Liver (tissue), 9 donors: ENCODE results near the gene ARFGAP3. TPM values are rescaled to one million over a fixed set of nuclear protein-coding genes. Genes with fewer than 3 reads are reported as not detected.

ENCODE experiments used
- DNase-seq: peaks from one replicate; pipeline ENCODE4 v3.0.0-alpha.2; 2017; ENCODE audit warnings: low spot score
- H3K27ac ChIP-seq, 2 donors: one replicate each; pipeline ENCODE4 v1.7.0; 2013; ENCODE audit warnings: inconsistent platforms in 2 of 2, low read length in 2 of 2, control low read depth in 1 of 2, low read depth in 1 of 2, mild to moderate bottlenecking in 1 of 2
- H3K27me3 ChIP-seq, 4 donors: one replicate each; pipeline versions ENCODE4 v1.6.1 to v1.7.0; 2013; ENCODE audit warnings: low read length in 3 of 4, inconsistent platforms in 1 of 4, mild to moderate bottlenecking in 1 of 4, moderate library complexity in 1 of 4; ENCODE audit not compliant: control insufficient read depth in 4 of 4, insufficient read depth in 4 of 4
- H3K36me3 ChIP-seq, 4 donors: one replicate each; pipeline versions ENCODE4 v1.6.1 to v1.7.0; 2013; ENCODE audit warnings: low read length in 3 of 4, mild to moderate bottlenecking in 3 of 4, low read depth in 1 of 4, moderate library complexity in 1 of 4; ENCODE audit not compliant: control insufficient read depth in 4 of 4, insufficient read depth in 3 of 4
- H3K4me1 ChIP-seq, 4 donors: one replicate each; pipeline versions ENCODE4 v1.6.1 to v1.7.0; 2013; ENCODE audit warnings: low read length in 3 of 4, mild to moderate bottlenecking in 3 of 4, moderate library complexity in 1 of 4; ENCODE audit not compliant: control insufficient read depth in 4 of 4, insufficient read depth in 4 of 4
- H3K4me3 ChIP-seq, 3 donors: one replicate each; pipeline versions ENCODE4 v1.6.1 to v1.7.0; 2013; ENCODE audit warnings: low read length in 3 of 3, control low read depth in 1 of 3, low read depth in 1 of 3, mild to moderate bottlenecking in 1 of 3
- H3K9ac ChIP-seq, 2 donors: one replicate each; pipeline ENCODE4 v1.7.0; 2013; ENCODE audit warnings: low read length in 2 of 2, mild to moderate bottlenecking in 2 of 2, moderate library complexity in 2 of 2, control low read depth in 1 of 2, low read depth in 1 of 2
- H3K9me3 ChIP-seq, 4 donors: one replicate each; pipeline versions ENCODE4 v1.6.1 to v1.7.0; 2013; ENCODE audit warnings: low read length in 3 of 4; ENCODE audit not compliant: control insufficient read depth in 4 of 4
- CTCF ChIP-seq: fragments of 150-350 bp; IDR thresholded peaks from 2 replicates; pipeline ENCODE4 v1.5.1; 2017; ENCODE audit warnings: improper control_type of control experiment, low read depth, low read length; ENCODE audit not compliant: missing input control
- EGR1 ChIP-seq, 2 donors: IDR thresholded peaks; 2 replicates each; pipeline ENCODE4 v1.6.1; 2016 to 2018; ENCODE audit warnings: antibody characterized with exemption in 2 of 2, low read depth in 2 of 2
- FOXA2 ChIP-seq: IDR thresholded peaks from 2 replicates; pipeline ENCODE4 v1.6.1; 2016; ENCODE audit warnings: antibody characterized with exemption
- GABPA ChIP-seq, 2 donors: IDR thresholded peaks in 1 of 2; conservative IDR thresholded peaks in 1 of 2; 2 replicates each; pipeline ENCODE4 v1.6.1; 2016; ENCODE audit warnings: antibody characterized with exemption in 2 of 2, mild to moderate bottlenecking in 1 of 2, moderate library complexity in 1 of 2
- HNF4G ChIP-seq: IDR thresholded peaks from 2 replicates; pipeline ENCODE4 v1.6.1; 2016; ENCODE audit warnings: antibody characterized with exemption
- JUND ChIP-seq, 2 donors: IDR thresholded peaks; 2 replicates each; pipeline ENCODE4 v1.6.1; 2016; ENCODE audit warnings: antibody characterized with exemption in 2 of 2
- MAX ChIP-seq: IDR thresholded peaks from 2 replicates; pipeline ENCODE4 v1.6.1; 2016; ENCODE audit warnings: antibody characterized with exemption
- NR2F2 ChIP-seq: IDR thresholded peaks from 2 replicates; pipeline ENCODE4 v1.6.1; 2016; ENCODE audit warnings: antibody characterized with exemption
- RAD21 ChIP-seq, 2 donors: IDR thresholded peaks; 2 replicates each; pipeline ENCODE4 v1.6.1; 2016; ENCODE audit warnings: antibody characterized with exemption in 2 of 2, mild to moderate bottlenecking in 2 of 2
- RXRA ChIP-seq, 2 donors: IDR thresholded peaks; 2 replicates each; pipeline ENCODE4 v1.6.1; 2017 to 2018; ENCODE audit warnings: antibody characterized with exemption in 2 of 2, mild to moderate bottlenecking in 1 of 2
- SP1 ChIP-seq: IDR thresholded peaks from 2 replicates; pipeline ENCODE4 v1.6.1; 2018; ENCODE audit warnings: antibody characterized with exemption, mild to moderate bottlenecking
- TAF1 ChIP-seq: conservative IDR thresholded peaks from 2 replicates; pipeline ENCODE4 v1.6.1; 2016; ENCODE audit warnings: antibody characterized with exemption, mild to moderate bottlenecking
- YY1 ChIP-seq: IDR thresholded peaks from 2 replicates; pipeline ENCODE4 v1.6.1; 2016; ENCODE audit warnings: antibody characterized with exemption, mild to moderate bottlenecking
- ZBTB33 ChIP-seq: IDR thresholded peaks from 2 replicates; pipeline ENCODE4 v1.6.1; 2016; ENCODE audit warnings: antibody characterized with exemption
- WGBS: extraction: QIAGEN DNeasy Blood & Tissue Kit; methylation state at CpG from one replicate; pipeline ENCODE4 v1.1.7; 2013; 5-methylcytosine and 5-hydroxymethylcytosine counted together
- polyA plus RNA-seq, 2 donors: library from polyadenylated mRNA; stranded (reverse) in 1 of 2; unstranded in 1 of 2; fragments of 200-250 nt in 1 of 2; fragments of >200 nt in 1 of 2; fragmentation: Nextera tagmentation in 1 of 2; extraction: Ambion mirVana in 1 of 2; gene quantifications; one replicate each; pipeline versions ENCODE4 v1.2.1 to v1.2.3, GENCODE V29; 2013 to 2015
- total RNA-seq, 2 donors: library from RNA; depleted of rRNA; stranded (reverse); fragments of >200 nt; gene quantifications; one replicate each; pipeline ENCODE4 v1.2.3, GENCODE V29; 2014
- donor health status: healthy.
- donor health status: healthy.
- donor health status: healthy.
- donor health status: healthy.
- donor health status: healthy.

ARFGAP3 gene
- total and polyA plus RNA-seq, 4 donors, result 18.2 to 55.1 (median 27.5) TPM

GRCh38 chr22:42874010-42874409, 16.9 kb upstream of the ARFGAP3 start:
- WGBS, result 95% methylated on average over 7 of the region's 7 CpGs
- H3K4me1 ChIP-seq, result peaks cover 0 to 4% (median 1%) of the 10 kb centered on the region in 4 donors

GRCh38 chr22:42873356-42873755, 16.3 kb upstream of the ARFGAP3 start:
- Histone ChIP-seq H3K4me3 (no peak overlapping the region), H3K27me3 (no peaks in the 10 kb centered on the region), H3K9me3 (no peaks in the 10 kb centered on the region), H3K9ac (no peak overlapping the region), H3K36me3 (peaks cover 22 to 58% (median 29%) of the 10 kb centered on the region in 4 donors), H3K27ac (no peak overlapping the region), H3K4me1 (peaks cover 0 to 9% (median 7%) of the 10 kb centered on the region in 4 donors)
- TF ChIP-seq GABPA (IDR thresholded peaks at IDR 0.05 in 1 of 2, conservative IDR thresholded peaks at IDR 0.05 in 1 of 2), result no peak
- TF ChIP-seq JUND (IDR thresholded peaks at IDR 0.05), result no peak
- no peak for TF ChIP-seq EGR1 (IDR thresholded peaks at IDR 0.05; ENCODE audit: low read depth in 2 of 2)
- no peak for TF ChIP-seq ZBTB33
- TF ChIP-seq YY1, result no peak
- no peak for DNase-seq

More at GRCh38 chr22:42874010-42874409, 16.9 kb upstream of the ARFGAP3 start:
- Histone ChIP-seq H3K4me3 (no peak overlapping the region), H3K27ac (no peak overlapping the region), H3K27me3 (no peaks in the 10 kb centered on the region), H3K36me3 (peaks cover 22 to 63% (median 32%) of the 10 kb centered on the region in 4 donors), H3K9me3 (no peaks in the 10 kb centered on the region), H3K9ac (no peak overlapping the region)
- TF ChIP-seq RAD21 (IDR thresholded peaks at IDR 0.05), result no peak
- no peak for TF ChIP-seq FOXA2
- no peak for TF ChIP-seq CTCF
- no peak for TF ChIP-seq RXRA (IDR thresholded peaks at IDR 0.05)
- TF ChIP-seq GABPA (IDR thresholded peaks at IDR 0.05 in 1 of 2, conservative IDR thresholded peaks at IDR 0.05 in 1 of 2), result no peak
- TF ChIP-seq SP1, result no peak
- TF ChIP-seq ZBTB33, result no peak
- no peak for TF ChIP-seq MAX
- TF ChIP-seq HNF4G, result no peak
- no peak for TF ChIP-seq TAF1
- TF ChIP-seq YY1, result no peak
- no peak for TF ChIP-seq NR2F2
- TF ChIP-seq EGR1 (IDR thresholded peaks at IDR 0.05; ENCODE audit: low read depth in 2 of 2), result no peak
- DNase-seq, result no peak
